ENCODE results near the gene RETN.

The RETN gene

DNA sequence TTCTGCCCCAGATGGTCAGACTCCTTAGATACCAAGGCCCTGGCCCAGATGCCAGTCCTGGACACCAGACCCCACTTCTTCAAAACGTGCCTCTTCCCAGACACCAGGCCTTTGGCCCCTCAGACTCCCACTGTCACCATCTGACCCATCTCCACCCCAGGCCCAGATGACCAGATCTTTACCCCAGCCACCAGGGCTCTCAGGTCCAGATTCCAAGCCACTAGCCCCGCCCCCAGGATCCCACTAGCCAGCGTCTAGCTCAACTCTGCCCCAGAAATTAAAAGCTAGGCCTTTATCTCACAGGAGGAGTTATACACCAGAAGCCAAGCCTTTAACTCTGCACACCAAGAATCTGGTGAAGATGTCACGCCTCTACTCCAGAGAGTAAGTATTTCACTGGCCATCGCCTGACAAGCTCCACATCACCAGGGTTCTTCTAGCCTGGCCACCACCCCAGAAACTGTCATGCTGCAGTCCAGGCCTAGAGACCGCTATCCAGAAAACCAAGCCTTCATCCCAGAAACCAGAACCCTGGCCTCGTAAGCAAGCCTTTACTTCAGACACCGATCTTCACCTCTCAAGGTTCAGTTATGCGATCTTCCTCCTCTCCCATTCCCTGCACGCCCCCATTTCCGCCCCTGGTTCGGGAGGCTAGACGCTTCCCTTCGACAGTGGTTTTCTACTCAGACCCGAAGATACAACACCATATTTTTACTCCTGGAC is 40.1 kb upstream of the RETN start:
- no CpG with 5 or more reads among the region's 15 CpGs for WGBS (ENCODE audit: extremely low coverage, insufficient coverage, insufficient read length)
- Histone ChIP-seq H3K27me3 (ENCODE audit: insufficient read depth, low read length) (no peaks in the 10 kb centered on the region), H3K27ac (ENCODE audit: low read depth, low read length) (no peak overlapping the region), H3K36me3 (ENCODE audit: control insufficient read depth in 1 of 2, insufficient read depth in 2 of 2, low read length in 2 of 2) (peaks cover 42 to 47% of the 10 kb centered on the region in 2 experiments), H3K4me2 (ENCODE audit: low read length) (peak overlapping the region; percentile 83), H3K14ac (ENCODE audit: low read length) (peak overlapping the region; percentile 59), H3K4ac (ENCODE audit: low read depth, low read length) (peak overlapping the region; percentile 80), H3K4me3 (ENCODE audit: low read depth, low read length) (peak overlapping the region; percentile 93), H2BK5ac (ENCODE audit: low read depth, low read length, poor library complexity) (peak overlapping the region; percentile 12), H3K9me3 (ENCODE audit: insufficient read depth, low read depth, low read length) (peaks cover 4% of the 10 kb centered on the region), H4K91ac (ENCODE audit: low read depth, low read length) (peak overlapping the region; percentile 42), H3K18ac (ENCODE audit: low read length) (peak overlapping the region; percentile 56), H2AK5ac (ENCODE audit: low read length) (peak overlapping the region; percentile 18), H2BK120ac (ENCODE audit: insufficient read depth, low read length, poor library complexity) (peak overlapping the region; percentile 4), H4K8ac (ENCODE audit: low read depth, low read length) (peak overlapping the region; percentile 84), H3K79me1 (ENCODE audit: low read length) (peaks cover 2% of the 10 kb centered on the region), H3K23ac (ENCODE audit: low read length) (no peak overlapping the region), H2BK12ac (ENCODE audit: low read length) (no peak overlapping the region), H4K12ac (ENCODE audit: low read depth, low read length) (peak overlapping the region; percentile 45), H3K4me1 (ENCODE audit: control insufficient read depth in 1 of 2, insufficient read depth in 2 of 2, low read length in 2 of 2) (peaks cover 11% of the 10 kb centered on the region in 2 experiments), H2AFZ (ENCODE audit: insufficient read depth, low read length, poor library complexity) (peak overlapping the region; percentile 55), H3K79me2 (ENCODE audit: control insufficient read depth, insufficient read depth, low read length, poor library complexity) (peaks cover 21% of the 10 kb centered on the region), H3K9ac (ENCODE audit: low read length) (peak overlapping the region; percentile 79)
- DNase-seq: no peak

DNA sequence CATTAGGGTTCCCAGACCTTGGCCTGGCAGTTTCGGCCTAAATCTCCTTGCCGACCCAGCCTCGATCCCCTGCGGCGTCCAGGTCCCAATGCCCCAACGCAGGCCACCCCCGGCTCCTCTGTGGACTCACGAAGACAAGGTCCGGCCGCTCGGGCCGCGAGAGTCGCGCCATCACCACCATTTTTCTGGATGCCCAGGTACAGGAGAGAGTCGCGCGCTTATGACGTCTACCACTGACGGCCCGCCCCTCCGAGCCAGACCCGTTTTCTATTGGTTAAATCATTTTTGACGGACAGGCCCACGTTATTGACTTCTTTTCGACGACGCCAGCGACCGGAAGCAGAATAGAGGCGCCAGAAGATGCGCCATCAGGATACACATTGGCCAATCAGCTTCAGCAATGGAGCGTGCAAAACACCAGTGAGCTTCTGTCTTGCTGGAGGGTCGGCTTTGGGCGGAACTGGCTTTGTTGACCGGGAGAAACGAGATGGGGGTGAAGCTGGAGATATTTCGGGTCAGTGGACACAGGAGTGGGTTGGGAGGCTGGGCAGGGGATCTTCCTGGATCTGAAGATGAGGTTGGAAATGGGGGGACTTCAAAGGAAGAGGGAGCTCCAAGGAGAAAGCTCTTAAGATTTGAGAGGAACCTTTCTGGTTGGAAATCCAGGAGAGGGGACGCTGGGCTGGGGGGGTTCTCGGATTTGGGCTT is 39.3 kb upstream of the RETN start, which contains the start of the genes PET100 and XAB2:
Gene PET100 (plus strand): TSS at position 447 of the 708 bp plus-strand sequence. CDS start 41 bp downstream, at position 488.
Gene XAB2 (minus strand): TSS at position 199 of the 708 bp plus-strand sequence. CDS start 18 bp downstream, at position 181.
- DNase-seq: peak; percentile 98 to 99
- Histone ChIP-seq H2AK5ac (ENCODE audit: low read length) (peak within 1 kb of the TSS; percentile 32), H4K12ac (ENCODE audit: low read depth, low read length) (peak within 1 kb of the TSS; percentile 67), H4K8ac (ENCODE audit: low read depth, low read length) (peak within 1 kb of the TSS; percentile 84), H3K14ac (ENCODE audit: low read length) (peak within 1 kb of the TSS; percentile 59), H2BK5ac (ENCODE audit: low read depth, low read length, poor library complexity) (peak within 1 kb of the TSS; percentile 15), H2AFZ (ENCODE audit: insufficient read depth, low read length, poor library complexity) (peak within 1 kb of the TSS; percentile 55), H3K18ac (ENCODE audit: low read length) (peak within 1 kb of the TSS; percentile 56), H3K4ac (ENCODE audit: low read depth, low read length) (peak within 1 kb of the TSS; percentile 93), H3K27me3 (ENCODE audit: insufficient read depth, low read length) (no peaks in the 10 kb centered on the region), H3K23ac (ENCODE audit: low read length) (no peak within 1 kb of the TSS), H3K4me1 (ENCODE audit: control insufficient read depth in 1 of 2, insufficient read depth in 2 of 2, low read length in 2 of 2) (peaks cover 11% of the 10 kb centered on the region in 2 experiments), H2BK120ac (ENCODE audit: insufficient read depth, low read length, poor library complexity) (peak within 1 kb of the TSS; percentile 39), H2BK12ac (ENCODE audit: low read length) (no peak within 1 kb of the TSS), H3K4me2 (ENCODE audit: low read length) (peak within 1 kb of the TSS; percentile 97), H3K27ac (ENCODE audit: low read depth, low read length) (no peak within 1 kb of the TSS), H3K79me2 (ENCODE audit: control insufficient read depth, insufficient read depth, low read length, poor library complexity) (peaks cover 21% of the 10 kb centered on the region), H3K9ac (ENCODE audit: low read length) (peak within 1 kb of the TSS; percentile 95), H3K79me1 (ENCODE audit: low read length) (peaks cover 2% of the 10 kb centered on the region), H4K91ac (ENCODE audit: low read depth, low read length) (peak within 1 kb of the TSS; percentile 79), H3K36me3 (ENCODE audit: control insufficient read depth in 1 of 2, insufficient read depth in 2 of 2, low read length in 2 of 2) (peaks cover 35 to 40% of the 10 kb centered on the region in 2 experiments), H3K9me3 (ENCODE audit: insufficient read depth, low read depth, low read length) (peaks cover 4% of the 10 kb centered on the region), H3K4me3 (ENCODE audit: low read depth, low read length) (peak within 1 kb of the TSS; percentile 93)
- WGBS (ENCODE audit: extremely low coverage, insufficient coverage, insufficient read length): no CpG with 5 or more reads among the region's 40 CpGs

DNA sequence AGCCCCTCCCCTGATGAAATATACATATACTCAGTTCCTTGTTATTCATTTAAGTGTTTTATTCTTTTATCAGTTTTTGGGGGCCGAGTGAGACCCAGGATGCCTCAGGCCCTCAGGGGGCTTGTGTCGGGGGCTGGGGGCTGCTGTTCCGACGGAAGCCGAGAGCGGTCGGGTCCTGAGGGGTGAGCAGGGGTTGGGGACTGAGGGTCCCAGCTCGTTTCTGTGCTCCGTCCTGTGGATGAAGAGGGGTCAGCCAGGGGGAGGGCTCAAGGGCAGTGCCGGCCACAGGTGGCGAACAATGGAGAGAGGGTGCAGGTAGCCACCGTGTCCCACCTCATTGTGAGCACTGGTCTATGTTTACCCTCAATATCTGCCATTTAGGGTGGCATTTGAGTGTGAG is 37.3 kb upstream of the RETN start:
- Histone ChIP-seq H3K27ac (ENCODE audit: low read depth, low read length) (no peak overlapping the region), H3K9ac (ENCODE audit: low read length) (no peak overlapping the region), H4K8ac (ENCODE audit: low read depth, low read length) (no peak overlapping the region), H3K36me3 (ENCODE audit: control insufficient read depth in 1 of 2, insufficient read depth in 2 of 2, low read length in 2 of 2) (peaks cover 19 to 24% of the 10 kb centered on the region in 2 experiments), H3K4me2 (ENCODE audit: low read length) (no peak overlapping the region), H3K4me3 (ENCODE audit: low read depth, low read length) (no peak overlapping the region), H4K12ac (ENCODE audit: low read depth, low read length) (no peak overlapping the region), H2AK5ac (ENCODE audit: low read length) (no peak overlapping the region), H3K4ac (ENCODE audit: low read depth, low read length) (no peak overlapping the region), H3K18ac (ENCODE audit: low read length) (no peak overlapping the region), H3K79me2 (ENCODE audit: control insufficient read depth, insufficient read depth, low read length, poor library complexity) (peaks cover 21% of the 10 kb centered on the region), H3K14ac (ENCODE audit: low read length) (no peak overlapping the region), H3K79me1 (ENCODE audit: low read length) (peaks cover 2% of the 10 kb centered on the region), H3K27me3 (ENCODE audit: insufficient read depth, low read length) (no peaks in the 10 kb centered on the region), H3K23ac (ENCODE audit: low read length) (no peak overlapping the region), H2BK120ac (ENCODE audit: insufficient read depth, low read length, poor library complexity) (no peak overlapping the region), H3K9me3 (ENCODE audit: insufficient read depth, low read depth, low read length) (peaks cover 7% of the 10 kb centered on the region), H4K91ac (ENCODE audit: low read depth, low read length) (no peak overlapping the region), H3K4me1 (ENCODE audit: control insufficient read depth in 1 of 2, insufficient read depth in 2 of 2, low read length in 2 of 2) (peaks cover 12 to 14% of the 10 kb centered on the region in 2 experiments), H2BK12ac (ENCODE audit: low read length) (no peak overlapping the region), H2BK5ac (ENCODE audit: low read depth, low read length, poor library complexity) (no peak overlapping the region), H2AFZ (ENCODE audit: insufficient read depth, low read length, poor library complexity) (no peak overlapping the region)
- DNase-seq: no peak
- WGBS (ENCODE audit: extremely low coverage, insufficient coverage, insufficient read length): no CpG with 5 or more reads among the region's 12 CpGs

DNA sequence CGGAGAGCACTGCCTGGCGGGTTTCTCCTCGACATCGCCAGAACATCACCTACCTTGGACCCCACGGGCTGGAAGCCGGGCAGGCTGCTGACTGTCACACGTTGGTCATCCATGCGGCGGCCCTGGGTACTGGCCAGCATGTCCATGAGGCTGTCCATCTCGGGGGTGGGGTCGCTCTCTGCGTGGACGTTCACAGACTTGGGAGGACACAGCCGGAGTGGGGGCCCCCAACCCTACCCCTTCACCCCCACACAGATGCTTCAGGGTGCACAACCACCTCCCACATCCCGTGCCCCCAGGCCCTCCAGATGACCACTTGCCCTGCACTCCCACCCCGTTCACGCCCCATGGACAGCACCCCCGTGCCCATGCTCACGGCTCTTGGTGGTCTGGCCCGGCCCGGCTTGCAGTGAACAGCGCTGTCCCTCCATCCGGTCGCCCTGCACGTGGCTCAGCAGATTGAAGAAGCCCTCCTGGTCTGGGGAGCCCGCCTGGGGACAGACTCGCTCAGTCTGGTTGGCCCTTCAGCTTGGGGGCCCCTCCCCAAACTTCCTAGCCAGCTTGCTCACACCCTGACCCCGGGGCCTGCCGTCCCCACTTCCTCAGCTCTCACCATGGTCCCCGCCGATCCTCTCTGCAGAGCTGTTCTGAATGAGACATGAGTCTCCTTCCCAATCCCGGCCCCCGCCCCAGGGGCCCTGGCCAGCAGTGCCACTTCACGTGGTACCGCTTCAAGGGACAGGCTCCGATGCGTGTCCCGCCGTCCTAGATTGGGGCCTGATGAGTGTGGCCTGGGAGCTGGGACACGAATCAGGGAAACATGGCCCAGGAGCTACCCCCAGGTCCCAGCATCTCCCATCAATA is 36.3 kb upstream of the RETN start:
- Histone ChIP-seq H3K4me3 (ENCODE audit: low read depth, low read length) (peak overlapping the region; percentile 30), H2BK12ac (ENCODE audit: low read length) (no peak overlapping the region), H3K14ac (ENCODE audit: low read length) (no peak overlapping the region), H2BK5ac (ENCODE audit: low read depth, low read length, poor library complexity) (no peak overlapping the region), H3K4me1 (ENCODE audit: control insufficient read depth in 1 of 2, insufficient read depth in 2 of 2, low read length in 2 of 2) (peaks cover 14 to 20% of the 10 kb centered on the region in 2 experiments), H2AK5ac (ENCODE audit: low read length) (no peak overlapping the region), H3K4ac (ENCODE audit: low read depth, low read length) (no peak overlapping the region), H3K18ac (ENCODE audit: low read length) (no peak overlapping the region), H3K36me3 (ENCODE audit: control insufficient read depth in 1 of 2, insufficient read depth in 2 of 2, low read length in 2 of 2) (peaks cover 10 to 17% of the 10 kb centered on the region in 2 experiments), H3K79me1 (ENCODE audit: low read length) (peaks cover 8% of the 10 kb centered on the region), H3K27ac (ENCODE audit: low read depth, low read length) (no peak overlapping the region), H3K79me2 (ENCODE audit: control insufficient read depth, insufficient read depth, low read length, poor library complexity) (peaks cover 27% of the 10 kb centered on the region), H4K12ac (ENCODE audit: low read depth, low read length) (no peak overlapping the region), H3K23ac (ENCODE audit: low read length) (no peak overlapping the region), H3K9me3 (ENCODE audit: insufficient read depth, low read depth, low read length) (peaks cover 7% of the 10 kb centered on the region), H3K9ac (ENCODE audit: low read length) (no peak overlapping the region), H3K4me2 (ENCODE audit: low read length) (no peak overlapping the region), H4K91ac (ENCODE audit: low read depth, low read length) (no peak overlapping the region), H2BK120ac (ENCODE audit: insufficient read depth, low read length, poor library complexity) (no peak overlapping the region), H2AFZ (ENCODE audit: insufficient read depth, low read length, poor library complexity) (no peak overlapping the region), H4K8ac (ENCODE audit: low read depth, low read length) (no peak overlapping the region), H3K27me3 (ENCODE audit: insufficient read depth, low read length) (no peaks in the 10 kb centered on the region)
- no CpG with 5 or more reads among the region's 40 CpGs for WGBS (ENCODE audit: extremely low coverage, insufficient coverage, insufficient read length)
- no peak for DNase-seq

Measured in trophoblast cell (in vitro differentiated cells and primary cell).